ENCODE data around the gene DARS1. TPM values are rescaled to one million over a fixed set of nuclear protein-coding genes. Genes with fewer than 3 reads are reported as not detected.

DARS1 gene
- total RNA-seq, 3 donors from 2014 or later, result 29.6 to 71.1 (median 40.3) TPM

GRCh38 chr2:135994281-135994680, 8.9 kb upstream of the DARS1 start:
- H3K4me1 ChIP-seq (ENCODE audit: low read depth), result no peaks in the 10 kb centered on the region
- DNase-seq (no peak), ATAC-seq (no peak)
- no peaks in the 10 kb centered on the region for H3K36me3 ChIP-seq (ENCODE audit: low read depth)
- no peak for TF ChIP-seq CTCF (IDR thresholded peaks at IDR 0.05)
- no peaks in the 10 kb centered on the region for H3K9me3 ChIP-seq
- no peak overlapping the region for H3K4me3 ChIP-seq
- intact Hi-C loops (cut with DNase I, micrococcal nuclease), result no loop called here

DNA sequence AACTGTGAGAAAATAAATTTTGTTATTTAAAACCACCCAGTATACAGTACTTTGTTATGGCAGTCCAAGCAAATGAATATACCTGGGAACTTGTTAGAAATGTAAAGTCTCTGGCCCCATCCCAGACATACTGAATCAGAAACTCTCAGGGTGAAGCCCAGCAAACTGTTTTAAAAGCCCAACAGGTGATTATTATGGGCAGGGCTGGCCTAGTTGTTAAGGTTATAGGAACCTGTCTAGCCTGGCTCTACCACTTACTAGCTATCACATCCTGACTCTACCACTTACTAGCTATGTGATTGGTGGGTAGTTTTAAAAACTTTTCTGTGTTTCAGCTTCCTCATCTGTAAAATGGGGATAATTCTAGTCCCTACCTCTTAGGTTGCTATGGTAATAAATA, 8.0 kb upstream of the DARS1 start:
- Histone ChIP-seq H3K9me3 (no peaks in the 10 kb centered on the region), H3K4me1 (ENCODE audit: low read depth) (no peaks in the 10 kb centered on the region), H3K4me3 (no peak overlapping the region), H3K36me3 (ENCODE audit: low read depth) (no peaks in the 10 kb centered on the region)
- intact Hi-C loops (cut with DNase I, micrococcal nuclease), result no loop called here
- TF ChIP-seq CTCF (IDR thresholded peaks at IDR 0.05), result no peak
- ATAC-seq (peak; percentile 26), DNase-seq (no peak)

GRCh38 chr2:135991861-135992260, 6.4 kb upstream of the DARS1 start:
- no peaks in the 10 kb centered on the region for H3K4me1 ChIP-seq (ENCODE audit: low read depth)
- no peak overlapping the region for H3K4me3 ChIP-seq
- ATAC-seq (no peak), DNase-seq (no peak)
- H3K36me3 ChIP-seq (ENCODE audit: low read depth), result no peaks in the 10 kb centered on the region
- no peak for TF ChIP-seq CTCF (IDR thresholded peaks at IDR 0.05)
- intact Hi-C loops (cut with DNase I, micrococcal nuclease), result no loop called here
- no peaks in the 10 kb centered on the region for H3K9me3 ChIP-seq

DNA sequence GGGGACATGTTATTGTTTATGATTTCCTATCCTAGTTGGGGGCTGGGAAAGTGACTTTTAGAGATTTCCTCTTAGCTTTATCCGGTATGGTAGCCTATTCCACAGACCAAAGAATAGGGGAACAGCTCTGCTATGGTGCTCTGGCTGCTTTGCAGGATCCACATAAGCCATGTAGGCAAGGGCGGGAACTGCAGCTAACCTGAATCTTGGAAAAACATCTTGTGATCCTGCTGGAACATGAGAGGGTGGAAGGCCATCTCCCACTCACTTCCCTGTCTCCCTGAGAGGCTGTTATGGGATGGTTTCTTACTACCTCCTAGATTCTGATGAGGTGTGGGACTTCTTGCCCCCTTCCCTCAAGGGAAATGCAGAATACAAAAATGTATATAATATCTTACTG, 2.0 kb upstream of the DARS1 start:
- no peak for ATAC-seq

GRCh38 chr2:135986507-135986906, 1.1 kb upstream of the DARS1 start:
- intact Hi-C loops (cut with DNase I, micrococcal nuclease), result no loop called here
- H3K4me1 ChIP-seq (ENCODE audit: low read depth), result peaks cover 9% of the 10 kb centered on the region
- TF ChIP-seq CTCF (IDR thresholded peaks at IDR 0.05), result no peak
- H3K9me3 ChIP-seq, result no peaks in the 10 kb centered on the region
- no peak overlapping the region for H3K4me3 ChIP-seq
- ATAC-seq (no peak), DNase-seq (no peak)
- no peaks in the 10 kb centered on the region for H3K36me3 ChIP-seq (ENCODE audit: low read depth)

More for the DNA sequence above, 2.0 kb upstream of the DARS1 start:
- TF ChIP-seq CTCF (IDR thresholded peaks at IDR 0.05), result no peak
- no peak overlapping the region for H3K4me3 ChIP-seq
- no peaks in the 10 kb centered on the region for H3K36me3 ChIP-seq (ENCODE audit: low read depth)
- no peak for DNase-seq
- H3K4me1 ChIP-seq (ENCODE audit: low read depth), result peaks cover 9% of the 10 kb centered on the region
- no peaks in the 10 kb centered on the region for H3K9me3 ChIP-seq
- intact Hi-C loops (cut with DNase I, micrococcal nuclease), result no loop called here

- TF ChIP-seq CTCF (IDR thresholded peaks at IDR 0.05), result no peak
- intact Hi-C loops (cut with DNase I, micrococcal nuclease), result no loop called here
- DNase-seq (no peak), ATAC-seq (peak; percentile 41)
- H3K9me3 ChIP-seq, result no peaks in the 10 kb centered on the region
- H3K4me1 ChIP-seq (ENCODE audit: low read depth), result peaks cover 9% of the 10 kb centered on the region
- H3K4me3 ChIP-seq, result peak overlapping the region; percentile 96
- no peaks in the 10 kb centered on the region for H3K36me3 ChIP-seq (ENCODE audit: low read depth)
These were observed 484 bp upstream of the DARS1 start for GRCh38 chr2:135985826-135986393.
